GM19238 (cell line): ENCODE data around the gene PARD3.

ENCODE experiments used
- DNase-seq: peaks from one replicate; pipeline ENCODE4 v3.0.0; 2011; ENCODE audit warnings: low spot score; ENCODE audit not compliant: insufficient read length

The PARD3 gene

GRCh38 chr10:34547291-34547690, 267.8 kb downstream of the PARD3 start:
- DNase-seq: no peak

- DNase-seq: no peak
These were observed 270.7 kb downstream of the PARD3 start for GRCh38 chr10:34544400-34544799.

GRCh38 chr10:34543716-34544115, 271.4 kb downstream of the PARD3 start:
- no peak for DNase-seq

GRCh38 chr10:34540492-34540891, 274.6 kb downstream of the PARD3 start:
- DNase-seq: no peak

- DNase-seq: no peak
These were observed 275.4 kb downstream of the PARD3 start for GRCh38 chr10:34539533-34540315.

- no peak for DNase-seq
These were observed 276.7 kb downstream of the PARD3 start for GRCh38 chr10:34538281-34538829.

- DNase-seq: no peak
These were observed 277.4 kb downstream of the PARD3 start for GRCh38 chr10:34537629-34538231.

GRCh38 chr10:34535872-34536271, 279.2 kb downstream of the PARD3 start:
- DNase-seq: no peak

GRCh38 chr10:34530778-34531177, 284.3 kb downstream of the PARD3 start:
- no peak for DNase-seq

- no peak for DNase-seq
These were observed 286.8 kb downstream of the PARD3 start for GRCh38 chr10:34528320-34528719.

- no peak for DNase-seq
These were observed 288.1 kb downstream of the PARD3 start for GRCh38 chr10:34526758-34527730.

- no peak for DNase-seq
These were observed 288.9 kb downstream of the PARD3 start for GRCh38 chr10:34526186-34526585.

- no peak for DNase-seq
These were observed 290.6 kb downstream of the PARD3 start for GRCh38 chr10:34524369-34525091.

GRCh38 chr10:34523017-34523767, 291.9 kb downstream of the PARD3 start:
- no peak for DNase-seq

- DNase-seq: no peak
These were observed 292.6 kb downstream of the PARD3 start for GRCh38 chr10:34522546-34522945.

GRCh38 chr10:34520510-34520909, 294.6 kb downstream of the PARD3 start:
- no peak for DNase-seq

- DNase-seq: no peak
These were observed 295.0 kb downstream of the PARD3 start for GRCh38 chr10:34520084-34520483.

- no peak for DNase-seq
These were observed 300.8 kb downstream of the PARD3 start for GRCh38 chr10:34514290-34514689.

GRCh38 chr10:34513636-34514035, 301.5 kb downstream of the PARD3 start:
- DNase-seq: no peak

- no peak for DNase-seq
These were observed 307.9 kb downstream of the PARD3 start for GRCh38 chr10:34507217-34507616.
